Transverse colon (tissue), 4 donors: Measurements from ENCODE around the gene PRSS1.

Source experiments
- EP300 ChIP-seq: sonication (generic); formaldehyde crosslinking; IDR thresholded peaks from one replicate; pipeline ENCODE4 v1.6.1; 2017; ENCODE audit warnings: antibody characterized with exemption, low read depth
- POLR2A ChIP-seq: fragments of 450-650 bp; IDR thresholded peaks from one replicate; pipeline ENCODE4 v1.6.1; 2016; ENCODE audit warnings: antibody characterized with exemption, mild to moderate bottlenecking, moderate library complexity
- POLR2AphosphoS5 ChIP-seq, 3 donors: sonication (generic); formaldehyde crosslinking; IDR thresholded peaks; one replicate each; pipeline ENCODE4 v1.6.1; 2016; ENCODE audit warnings: antibody characterized with exemption in 3 of 3
- TF ChIP-seq, protein P1 (sequence below), 5 experiments: fragments of 200-600 bp in 3 of 5; fragments of 450-650 bp in 2 of 5; sonication (generic) in 3 of 5; IDR thresholded peaks; 1 replicate in 2 of 5; 2 replicates in 3 of 5; pipeline ENCODE4 v1.5.1; 2016 to 2017; ENCODE audit warnings: antibody characterized with exemption in 5 of 5, inconsistent platforms in 3 of 5, mild to moderate bottlenecking in 2 of 5, moderate library complexity in 1 of 5

DNA sequence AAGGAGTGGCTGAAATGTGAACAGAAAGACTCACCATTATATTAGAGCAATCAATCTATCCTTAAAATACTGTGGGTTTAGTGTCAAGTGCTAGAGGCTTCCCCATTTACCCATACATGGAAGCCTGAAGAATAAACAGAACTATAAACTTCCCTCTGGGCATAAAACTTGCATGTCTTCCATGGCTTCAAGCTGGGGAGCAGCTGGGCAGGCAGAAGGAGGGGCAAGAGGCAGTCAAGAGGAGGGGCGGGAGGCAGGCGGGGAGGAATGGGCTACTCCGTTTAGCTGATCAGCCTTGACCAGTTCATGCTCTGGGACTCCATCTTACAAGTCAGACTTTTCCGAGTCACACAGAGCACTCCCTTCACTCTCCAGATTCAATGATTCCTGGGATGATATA, 3.5 kb upstream of the PRSS1 start:
- TF ChIP-seq, protein P1, sequence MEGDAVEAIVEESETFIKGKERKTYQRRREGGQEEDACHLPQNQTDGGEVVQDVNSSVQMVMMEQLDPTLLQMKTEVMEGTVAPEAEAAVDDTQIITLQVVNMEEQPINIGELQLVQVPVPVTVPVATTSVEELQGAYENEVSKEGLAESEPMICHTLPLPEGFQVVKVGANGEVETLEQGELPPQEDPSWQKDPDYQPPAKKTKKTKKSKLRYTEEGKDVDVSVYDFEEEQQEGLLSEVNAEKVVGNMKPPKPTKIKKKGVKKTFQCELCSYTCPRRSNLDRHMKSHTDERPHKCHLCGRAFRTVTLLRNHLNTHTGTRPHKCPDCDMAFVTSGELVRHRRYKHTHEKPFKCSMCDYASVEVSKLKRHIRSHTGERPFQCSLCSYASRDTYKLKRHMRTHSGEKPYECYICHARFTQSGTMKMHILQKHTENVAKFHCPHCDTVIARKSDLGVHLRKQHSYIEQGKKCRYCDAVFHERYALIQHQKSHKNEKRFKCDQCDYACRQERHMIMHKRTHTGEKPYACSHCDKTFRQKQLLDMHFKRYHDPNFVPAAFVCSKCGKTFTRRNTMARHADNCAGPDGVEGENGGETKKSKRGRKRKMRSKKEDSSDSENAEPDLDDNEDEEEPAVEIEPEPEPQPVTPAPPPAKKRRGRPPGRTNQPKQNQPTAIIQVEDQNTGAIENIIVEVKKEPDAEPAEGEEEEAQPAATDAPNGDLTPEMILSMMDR (IDR thresholded peaks at IDR 0.05), result no peak
- TF ChIP-seq POLR2A (no peak), POLR2AphosphoS5 (IDR thresholded peaks at IDR 0.05) (no peak), EP300 (no peak)
